Measurements from ENCODE around the gene ST7L. TPM values are rescaled to one million over a fixed set of nuclear protein-coding genes. Genes with fewer than 3 reads are reported as not detected.

ST7L gene
- total RNA-seq, 1 experiment from 2014 or later, result 13.8 TPM

- DNase-seq, result peak; percentile 57
- Histone ChIP-seq H3K9me3 (no peaks in the 10 kb centered on the region), H3K27me3 (no peaks in the 10 kb centered on the region), H3K4me3 (no peak overlapping the region), H3K36me3 (peaks cover 63% of the 10 kb centered on the region)
Measured at GRCh38 chr1:112575154-112575804, 43.7 kb downstream of the ST7L start.

GRCh38 chr1:112565800-112566199, 53.1 kb downstream of the ST7L start:
- peaks cover 25% of the 10 kb centered on the region for H3K36me3 ChIP-seq
- no peak for DNase-seq
- H3K4me3 ChIP-seq, result no peak overlapping the region
- no peaks in the 10 kb centered on the region for H3K9me3 ChIP-seq
- H3K27me3 ChIP-seq, result no peaks in the 10 kb centered on the region

GRCh38 chr1:112564081-112564480, 54.9 kb downstream of the ST7L start:
- H3K9me3 ChIP-seq, result no peaks in the 10 kb centered on the region
- H3K27me3 ChIP-seq, result no peaks in the 10 kb centered on the region
- no peak for DNase-seq
- H3K36me3 ChIP-seq, result peaks cover 24% of the 10 kb centered on the region
- H3K4me3 ChIP-seq, result no peak overlapping the region

GRCh38 chr1:112563341-112563740, 55.6 kb downstream of the ST7L start:
- H3K9me3 ChIP-seq, result no peaks in the 10 kb centered on the region
- DNase-seq, result no peak

GRCh38 chr1:112558634-112559033, 60.3 kb downstream of the ST7L start:
- no peaks in the 10 kb centered on the region for H3K9me3 ChIP-seq
- no peaks in the 10 kb centered on the region for H3K27me3 ChIP-seq
- H3K36me3 ChIP-seq, result peaks cover 24% of the 10 kb centered on the region
- DNase-seq, result no peak
- no peak overlapping the region for H3K4me3 ChIP-seq

More at GRCh38 chr1:112563341-112563740, 55.6 kb downstream of the ST7L start:
- Histone ChIP-seq H3K27me3 (no peaks in the 10 kb centered on the region), H3K4me3 (no peak overlapping the region), H3K36me3 (peaks cover 27% of the 10 kb centered on the region)

GRCh38 chr1:112557385-112557784, 61.6 kb downstream of the ST7L start:
- Histone ChIP-seq H3K27me3 (no peaks in the 10 kb centered on the region), H3K36me3 (peaks cover 33% of the 10 kb centered on the region), H3K4me3 (no peak overlapping the region), H3K9me3 (no peaks in the 10 kb centered on the region)
- no peak for DNase-seq

- H3K36me3 ChIP-seq, result peaks cover 36% of the 10 kb centered on the region
- no peak for DNase-seq
- H3K4me3 ChIP-seq, result no peak overlapping the region
- H3K9me3 ChIP-seq, result no peaks in the 10 kb centered on the region
- H3K27me3 ChIP-seq, result no peaks in the 10 kb centered on the region
Measured at GRCh38 chr1:112554411-112554810, 64.5 kb downstream of the ST7L start.

GRCh38 chr1:112549590-112549989, 69.4 kb downstream of the ST7L start:
- Histone ChIP-seq H3K9me3 (no peaks in the 10 kb centered on the region), H3K36me3 (peaks cover 35% of the 10 kb centered on the region), H3K4me3 (no peak overlapping the region), H3K27me3 (no peaks in the 10 kb centered on the region)
- DNase-seq, result no peak

GRCh38 chr1:112548547-112548946, 70.4 kb downstream of the ST7L start:
- H3K36me3 ChIP-seq, result peaks cover 34% of the 10 kb centered on the region
- H3K4me3 ChIP-seq, result no peak overlapping the region
- H3K9me3 ChIP-seq, result no peaks in the 10 kb centered on the region
- DNase-seq, result no peak
- H3K27me3 ChIP-seq, result no peaks in the 10 kb centered on the region

- Histone ChIP-seq H3K4me3 (no peak overlapping the region), H3K9me3 (no peaks in the 10 kb centered on the region), H3K36me3 (peaks cover 28% of the 10 kb centered on the region), H3K27me3 (no peaks in the 10 kb centered on the region)
- no peak for DNase-seq
Measured at GRCh38 chr1:112546076-112546475, 72.9 kb downstream of the ST7L start.

GRCh38 chr1:112544751-112545150, 74.2 kb downstream of the ST7L start:
- no peak for DNase-seq
- Histone ChIP-seq H3K9me3 (no peaks in the 10 kb centered on the region), H3K36me3 (peaks cover 26% of the 10 kb centered on the region), H3K27me3 (no peaks in the 10 kb centered on the region), H3K4me3 (no peak overlapping the region)

GRCh38 chr1:112544011-112544688, 74.8 kb downstream of the ST7L start:
- Histone ChIP-seq H3K4me3 (no peak overlapping the region), H3K27me3 (no peaks in the 10 kb centered on the region), H3K36me3 (peaks cover 27% of the 10 kb centered on the region), H3K9me3 (no peaks in the 10 kb centered on the region)
- peak; percentile 58 for DNase-seq

GRCh38 chr1:112542206-112542973, 76.6 kb downstream of the ST7L start:
- Histone ChIP-seq H3K27me3 (no peaks in the 10 kb centered on the region), H3K9me3 (no peaks in the 10 kb centered on the region), H3K36me3 (peaks cover 21% of the 10 kb centered on the region), H3K4me3 (no peak overlapping the region)
- no peak for DNase-seq

GRCh38 chr1:112541299-112541698, 77.6 kb downstream of the ST7L start:
- Histone ChIP-seq H3K4me3 (no peak overlapping the region), H3K36me3 (peaks cover 21% of the 10 kb centered on the region), H3K9me3 (no peaks in the 10 kb centered on the region), H3K27me3 (no peaks in the 10 kb centered on the region)
- no peak for DNase-seq

GRCh38 chr1:112540226-112540794, 78.6 kb downstream of the ST7L start:
- H3K36me3 ChIP-seq, result peaks cover 18% of the 10 kb centered on the region
- H3K27me3 ChIP-seq, result no peaks in the 10 kb centered on the region
- no peaks in the 10 kb centered on the region for H3K9me3 ChIP-seq
- no peak overlapping the region for H3K4me3 ChIP-seq
- peak; percentile 73 for DNase-seq

- Histone ChIP-seq H3K4me3 (no peak overlapping the region), H3K9me3 (no peaks in the 10 kb centered on the region), H3K27me3 (no peaks in the 10 kb centered on the region), H3K36me3 (peaks cover 26% of the 10 kb centered on the region)
- DNase-seq, result no peak
Measured at GRCh38 chr1:112538883-112539282, 80.1 kb downstream of the ST7L start.

- DNase-seq, result no peak
- no peak overlapping the region for H3K4me3 ChIP-seq
- peaks cover 25% of the 10 kb centered on the region for H3K36me3 ChIP-seq
- no peaks in the 10 kb centered on the region for H3K27me3 ChIP-seq
- H3K9me3 ChIP-seq, result no peaks in the 10 kb centered on the region
Measured at GRCh38 chr1:112537456-112537855, 81.5 kb downstream of the ST7L start.

All from MG63 (cell line).